ENCODE data around the gene AQP1. TPM values are rescaled to one million over a fixed set of nuclear protein-coding genes. Genes with fewer than 3 reads are reported as not detected.

AQP1 gene
- total and polyA plus RNA-seq, 2 experiments from 2014 or later, result 0.33 to 0.54 TPM

- H3K9ac ChIP-seq, result no peak overlapping the region
- H3K79me2 ChIP-seq (ENCODE audit: insufficient read depth), result no peaks in the 10 kb centered on the region
- 78 to 86% methylated on average over 8 to 19 of the region's 19 CpGs for WGBS, 2 experiments (ENCODE audit: low coverage in 1 of 2, low lambda C conversion rate in 2 of 2, missing lambda C conversion rate in 2 of 2)
- H3K9me2 ChIP-seq (ENCODE audit: insufficient read depth), result no peaks in the 10 kb centered on the region
- 0 out of 2 replicates have a peak, but pooled peaks cover 3% of the 10 kb centered on the region for H3F3A ChIP-seq (ENCODE audit: insufficient read depth)
- no peaks in the 10 kb centered on the region for H3K9me3 ChIP-seq (ENCODE audit: low read depth)
- no peak for DNase-seq
- no peak overlapping the region for H2AFZ ChIP-seq
- no peak overlapping the region for H3K4me2 ChIP-seq (ENCODE audit: unreplicated experiment)
- no peak overlapping the region for H3K27ac ChIP-seq
- no peaks in the 10 kb centered on the region for H3K27me3 ChIP-seq (replicated peaks; ENCODE audit: insufficient read depth)
- no peak for TF ChIP-seq EZH2phosphoT487 (IDR thresholded peaks at IDR 0.05; ENCODE audit: insufficient read depth, low read depth)
- TF ChIP-seq EZH2 (IDR thresholded peaks at IDR 0.05; ENCODE audit: insufficient read depth, poor library complexity, severe bottlenecking), result no peak
- in situ Hi-C loops (cut with MboI), result no loop called here
- no peaks in the 10 kb centered on the region for H3K36me3 ChIP-seq (ENCODE audit: low read depth)
- peaks cover 11% of the 10 kb centered on the region; the same call in 1 of the 2 replicates for H3K4me1 ChIP-seq (ENCODE audit: insufficient read depth)
- no peaks in the 10 kb centered on the region for H4K20me1 ChIP-seq (ENCODE audit: insufficient read depth)
- no peak overlapping the region for H3K4me3 ChIP-seq
Measured at GRCh38 chr7:30921540-30922401, 10.1 kb downstream of the AQP1 start.

DNA sequence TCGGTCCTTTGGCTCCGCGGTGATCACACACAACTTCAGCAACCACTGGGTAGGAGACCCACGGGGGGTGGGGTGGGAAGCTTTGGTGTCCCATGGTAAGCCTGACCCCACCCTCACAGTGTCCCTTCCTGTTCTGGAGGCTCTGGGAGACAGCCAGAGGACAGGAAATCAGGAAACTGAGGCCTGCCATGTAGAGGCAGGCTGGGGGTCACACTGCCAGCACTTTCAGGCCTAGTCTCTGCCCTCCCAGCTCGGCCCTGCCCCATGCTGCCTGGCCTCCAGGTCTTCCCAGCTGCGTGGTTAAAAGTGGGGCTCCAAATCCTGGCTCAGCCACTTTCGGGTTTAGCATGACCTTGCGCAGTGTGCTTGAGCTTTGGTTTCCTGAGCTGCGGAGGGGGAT lies 10.9 kb downstream of the AQP1 start:
- H3K27ac ChIP-seq, result no peak overlapping the region
- H2AFZ ChIP-seq, result no peak overlapping the region
- in situ Hi-C loops (cut with MboI), result no loop called here
- no peaks in the 10 kb centered on the region for H3K36me3 ChIP-seq (ENCODE audit: low read depth)
- no peak overlapping the region for H3K4me3 ChIP-seq
- no peak overlapping the region for H3K4me2 ChIP-seq (ENCODE audit: unreplicated experiment)
- H3K9ac ChIP-seq, result no peak overlapping the region
- 93 to 95% methylated on average over 9 of the region's 9 CpGs for WGBS, 2 experiments (ENCODE audit: low coverage in 1 of 2, low lambda C conversion rate in 2 of 2, missing lambda C conversion rate in 2 of 2)
- no peaks in the 10 kb centered on the region for H4K20me1 ChIP-seq (ENCODE audit: insufficient read depth)
- no peaks in the 10 kb centered on the region for H3K9me2 ChIP-seq (ENCODE audit: insufficient read depth)
- TF ChIP-seq EZH2 (IDR thresholded peaks at IDR 0.05; ENCODE audit: insufficient read depth, poor library complexity, severe bottlenecking), result no peak
- TF ChIP-seq EZH2phosphoT487 (IDR thresholded peaks at IDR 0.05; ENCODE audit: insufficient read depth, low read depth), result no peak
- no peaks in the 10 kb centered on the region for H3K79me2 ChIP-seq (ENCODE audit: insufficient read depth)
- no peaks in the 10 kb centered on the region for H3K27me3 ChIP-seq (replicated peaks; ENCODE audit: insufficient read depth)
- 0 out of 2 replicates have a peak, but pooled peaks cover 3% of the 10 kb centered on the region for H3F3A ChIP-seq (ENCODE audit: insufficient read depth)
- H3K9me3 ChIP-seq (ENCODE audit: low read depth), result no peaks in the 10 kb centered on the region
- DNase-seq, result no peak
- H3K4me1 ChIP-seq (ENCODE audit: insufficient read depth), result peaks cover 11% of the 10 kb centered on the region; the same call in 1 of the 2 replicates

- Histone ChIP-seq H2AFZ (no peak overlapping the region), H3K79me2 (ENCODE audit: insufficient read depth) (no peaks in the 10 kb centered on the region), H4K20me1 (ENCODE audit: insufficient read depth) (no peaks in the 10 kb centered on the region), H3K9me2 (ENCODE audit: insufficient read depth) (no peaks in the 10 kb centered on the region), H3K4me1 (ENCODE audit: insufficient read depth) (peaks cover 11% of the 10 kb centered on the region; the same call in 1 of the 2 replicates), H3K4me3 (no peak overlapping the region), H3K27me3 (replicated peaks; ENCODE audit: insufficient read depth) (no peaks in the 10 kb centered on the region), H3K4me2 (ENCODE audit: unreplicated experiment) (no peak overlapping the region), H3F3A (ENCODE audit: insufficient read depth) (0 out of 2 replicates have a peak, but pooled peaks cover 3% of the 10 kb centered on the region), H3K9ac (no peak overlapping the region), H3K27ac (no peak overlapping the region), H3K9me3 (ENCODE audit: low read depth) (no peaks in the 10 kb centered on the region), H3K36me3 (ENCODE audit: low read depth) (no peaks in the 10 kb centered on the region)
- DNase-seq, result no peak
- TF ChIP-seq EZH2 (IDR thresholded peaks at IDR 0.05; ENCODE audit: insufficient read depth, poor library complexity, severe bottlenecking) (no peak), EZH2phosphoT487 (IDR thresholded peaks at IDR 0.05; ENCODE audit: insufficient read depth, low read depth) (no peak)
- in situ Hi-C loops (cut with MboI), result no loop called here
- WGBS, 2 experiments (ENCODE audit: low coverage in 1 of 2, low lambda C conversion rate in 2 of 2, missing lambda C conversion rate in 2 of 2), result 87% methylated on average over 18 of the region's 19 CpGs
Measured at GRCh38 chr7:30923009-30923773, 11.5 kb downstream of the AQP1 start.

- Histone ChIP-seq H3K9me3 (ENCODE audit: low read depth) (no peaks in the 10 kb centered on the region), H3K79me2 (ENCODE audit: insufficient read depth) (no peaks in the 10 kb centered on the region), H3K9me2 (ENCODE audit: insufficient read depth) (no peaks in the 10 kb centered on the region), H2AFZ (no peak overlapping the region), H3K36me3 (ENCODE audit: low read depth) (no peaks in the 10 kb centered on the region), H4K20me1 (ENCODE audit: insufficient read depth) (no peaks in the 10 kb centered on the region), H3K4me1 (ENCODE audit: insufficient read depth) (peaks cover 11% of the 10 kb centered on the region; the same call in 1 of the 2 replicates), H3K9ac (no peak overlapping the region), H3F3A (ENCODE audit: insufficient read depth) (0 out of 2 replicates have a peak, but pooled peaks cover 3% of the 10 kb centered on the region), H3K4me3 (no peak overlapping the region), H3K4me2 (ENCODE audit: unreplicated experiment) (no peak overlapping the region), H3K27me3 (replicated peaks; ENCODE audit: insufficient read depth) (no peaks in the 10 kb centered on the region), H3K27ac (no peak overlapping the region)
- TF ChIP-seq EZH2 (IDR thresholded peaks at IDR 0.05; ENCODE audit: insufficient read depth, poor library complexity, severe bottlenecking) (no peak), EZH2phosphoT487 (IDR thresholded peaks at IDR 0.05; ENCODE audit: insufficient read depth, low read depth) (no peak)
- 85 to 88% methylated on average over 13 of the region's 13 CpGs for WGBS, 2 experiments (ENCODE audit: low coverage in 1 of 2, low lambda C conversion rate in 2 of 2, missing lambda C conversion rate in 2 of 2)
- DNase-seq, result no peak
- in situ Hi-C loops (cut with MboI), result no loop called here
Measured at GRCh38 chr7:30923774-30924413, 12.2 kb downstream of the AQP1 start.
